Cardiac septum (tissue), 1 donor: ENCODE measurements around the gene BAG3. TPM values are rescaled to one million over a fixed set of nuclear protein-coding genes. Genes with fewer than 3 reads are reported as not detected.
A peak's percentile ranks its signal among the peaks of the same experiment; 100 is the strongest.
"Not testable (repeated sequence)": the region's sequence is repeated elsewhere in the genome, so short reads cannot be mapped to it uniquely, and the experiment has no call there.

Source experiments
- DNase-seq: peaks from one replicate; pipeline ENCODE4 v3.0.0-alpha.2; 2020; ENCODE audit warnings: low spot score
- intact Hi-C: fragments of 100-400 bp; cut with DNase I; formaldehyde crosslinking; loops from one replicate; pipeline ENCODE4 v1.14.0; 2022
- long read RNA-seq: library from polyadenylated mRNA; unstranded; transcript quantifications from one replicate; pipeline ENCODE4 v2.0.0, GENCODE V29; 2021
- total RNA-seq: library from RNA; stranded (reverse); fragmentation: NEBNext Ultra II Directional; extraction: Animal tissue kit (Norgen Biotek cat#: 25700); gene quantifications from one replicate; pipeline ENCODE4 v1.2.1, GENCODE V29; 2021
- donor health status: DM: no; HTN: no; CAD: no.

BAG3 gene
- 172 TPM for total RNA-seq
- long read RNA-seq, transcript BAG3-201 (4 exons, 2,571 nt): major isoform, 260 of 400 reads
- long read RNA-seq, partial matches to known transcripts: 64 of 400 reads
- long read RNA-seq, other reads (novel, unspliced or antisense): 76 of 400 reads

- intact Hi-C loops: loop anchor here (5.0 to 10.0 kb wide), 2 partner anchors 44 to 446 kb away; partner anchors contain the start of gene GRK5
- DNase-seq: peak; percentile 98
Observed at GRCh38 chr10:119650692-119651513, at the start of gene BAG3. BAG3 (plus strand) TSS chr10:119651380; CDS start chr10:119651676, 296 bp downstream.

DNA sequence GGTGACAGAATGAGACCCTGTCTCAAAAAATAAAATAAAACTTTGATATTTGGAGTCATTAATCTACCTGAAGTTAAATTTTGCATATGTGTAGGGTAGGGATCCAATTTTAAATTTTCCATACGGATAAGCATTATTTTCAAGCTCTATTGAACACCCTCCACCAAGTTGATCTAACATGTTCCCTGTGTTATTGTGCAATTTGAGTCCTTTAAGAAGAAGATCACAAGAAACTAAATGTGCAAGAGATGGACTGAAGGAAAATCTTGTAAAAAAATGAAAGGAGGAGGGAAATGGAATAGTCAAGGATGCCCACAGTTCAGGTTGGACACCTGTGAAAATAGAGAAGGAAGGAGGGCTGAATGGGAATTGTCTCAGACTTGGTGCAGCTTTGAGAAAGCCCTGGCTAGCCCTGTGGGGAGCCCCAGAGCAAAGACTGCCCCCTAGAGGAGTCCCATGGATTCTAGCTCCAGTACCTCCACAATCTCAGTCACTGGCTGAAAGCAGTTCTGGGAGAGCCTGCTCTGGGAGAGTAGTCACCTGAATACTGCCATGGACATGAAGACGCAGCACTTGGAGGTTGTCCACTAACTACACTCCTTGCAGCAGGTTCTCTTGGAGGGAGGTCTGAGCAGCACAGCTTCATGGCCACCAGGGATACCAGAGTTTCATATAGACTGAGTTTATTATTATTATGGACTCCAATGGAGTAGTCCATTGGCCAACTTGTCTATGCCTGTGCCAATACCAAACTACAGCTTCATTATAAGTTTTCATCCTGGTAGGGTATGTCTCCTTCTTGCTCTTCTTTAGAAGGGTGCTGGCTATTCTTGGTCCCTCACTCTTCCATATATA, 48.7 kb upstream of the BAG3 start:
- no peak for DNase-seq
- intact Hi-C loops: loop anchor here (10.0 kb wide), 1 partner anchor 122 kb away; the partner anchor contains the start of gene INPP5F

DNA sequence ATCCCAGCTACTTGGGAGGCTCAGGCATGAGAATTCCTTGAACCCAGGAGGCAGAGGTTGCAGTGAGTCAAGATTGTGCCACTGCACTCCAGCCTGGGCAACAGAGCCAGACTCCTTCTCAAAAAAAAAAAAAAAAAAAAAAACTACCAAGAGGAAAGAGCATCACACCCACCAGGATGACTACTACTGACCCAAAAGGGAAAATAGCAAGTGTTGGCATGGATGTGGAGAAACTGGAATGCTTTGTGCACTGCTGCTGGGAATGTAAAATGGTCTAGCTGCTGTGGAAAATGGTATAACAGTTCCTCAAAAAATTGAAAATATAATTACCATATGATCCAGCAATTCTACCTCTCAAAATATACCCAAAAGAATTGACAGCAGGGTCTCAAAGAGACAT, 46.7 kb upstream of the BAG3 start:
- intact Hi-C loops: loop anchor here (10.0 kb wide), 1 partner anchor 120 kb away; the partner anchor contains the start of gene INPP5F

GRCh38 chr10:119608316-119609155, 42.6 kb upstream of the BAG3 start:
- intact Hi-C loops: loop anchor here (5.0 to 10.0 kb wide), 2 partner anchors 44 to 116 kb away; partner anchors contain the start of genes BAG3 and INPP5F
- DNase-seq: no peak

More for the DNA sequence above, 46.7 kb upstream of the BAG3 start:
- no peak for DNase-seq

- DNase-seq: no peak
- intact Hi-C loops: loop anchor here (5.0 to 10.0 kb wide), 2 partner anchors 43 to 115 kb away; partner anchors contain the start of genes BAG3 and INPP5F
Observed at GRCh38 chr10:119609516-119609915, 41.7 kb upstream of the BAG3 start.

- intact Hi-C loops: loop anchor here (5.0 kb wide), 1 partner anchor 246 kb away; no protein-coding TSS in a partner anchor
- DNase-seq: no peak
Observed at GRCh38 chr10:119611433-119611832, 39.7 kb upstream of the BAG3 start.

- no peak for DNase-seq
- intact Hi-C loops: loop anchor here (5.0 kb wide), 1 partner anchor 244 kb away; no protein-coding TSS in a partner anchor
Observed at GRCh38 chr10:119613741-119614140, 37.4 kb upstream of the BAG3 start.

DNA sequence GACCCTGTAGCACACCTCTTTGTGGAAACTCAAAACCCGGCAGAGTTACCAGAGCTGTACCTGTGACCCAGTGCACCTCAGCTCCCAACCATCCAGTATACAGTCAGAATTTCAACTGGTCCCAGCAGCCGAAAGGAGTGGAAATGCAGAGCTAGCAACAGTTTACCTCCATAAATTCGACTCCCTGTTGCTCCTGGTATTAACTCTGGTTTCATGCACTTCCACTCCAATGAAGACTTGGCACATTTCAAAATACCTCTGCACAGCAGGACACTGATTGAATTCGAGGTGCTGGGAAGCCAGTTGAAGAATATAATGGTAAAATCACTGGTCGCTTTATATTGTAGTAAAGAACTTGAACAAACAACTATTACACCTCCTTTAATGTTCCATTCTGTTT, 36.5 kb upstream of the BAG3 start:
- intact Hi-C loops: loop anchor here (5.0 kb wide), 2 partner anchors 73 to 243 kb away; no protein-coding TSS in a partner anchor
- no peak for DNase-seq

- no peak for DNase-seq
- intact Hi-C loops: loop anchor here (5.0 kb wide), 1 partner anchor 70 kb away; no protein-coding TSS in a partner anchor
Observed at GRCh38 chr10:119616882-119617570, 34.2 kb upstream of the BAG3 start.

DNA sequence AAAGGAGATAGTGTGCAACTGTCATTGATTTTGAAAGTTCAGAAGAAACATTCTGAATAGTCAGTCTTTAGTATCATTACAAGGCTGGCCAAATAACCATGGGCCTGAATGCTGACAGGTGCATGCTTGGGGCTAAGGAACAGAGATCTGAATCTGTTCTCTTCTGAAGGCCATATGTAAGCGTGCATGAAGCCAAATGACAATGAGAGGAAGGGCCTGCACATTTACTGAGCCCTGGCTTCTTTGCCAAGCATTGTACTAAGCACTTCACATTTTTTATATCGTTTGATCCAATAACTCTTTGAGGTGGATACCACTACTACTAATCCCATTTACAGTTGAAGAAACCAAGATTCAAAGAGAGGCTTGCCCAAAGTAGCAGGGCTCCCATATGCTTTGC, 32.0 kb upstream of the BAG3 start:
- DNase-seq: no peak
- intact Hi-C loops: loop anchor here (5.0 kb wide), 1 partner anchor 68 kb away; no protein-coding TSS in a partner anchor

GRCh38 chr10:119619811-119620210, 31.4 kb upstream of the BAG3 start:
- intact Hi-C loops: loop anchor here (5.0 kb wide), 1 partner anchor 67 kb away; no protein-coding TSS in a partner anchor
- not testable (repeated sequence) for DNase-seq

DNA sequence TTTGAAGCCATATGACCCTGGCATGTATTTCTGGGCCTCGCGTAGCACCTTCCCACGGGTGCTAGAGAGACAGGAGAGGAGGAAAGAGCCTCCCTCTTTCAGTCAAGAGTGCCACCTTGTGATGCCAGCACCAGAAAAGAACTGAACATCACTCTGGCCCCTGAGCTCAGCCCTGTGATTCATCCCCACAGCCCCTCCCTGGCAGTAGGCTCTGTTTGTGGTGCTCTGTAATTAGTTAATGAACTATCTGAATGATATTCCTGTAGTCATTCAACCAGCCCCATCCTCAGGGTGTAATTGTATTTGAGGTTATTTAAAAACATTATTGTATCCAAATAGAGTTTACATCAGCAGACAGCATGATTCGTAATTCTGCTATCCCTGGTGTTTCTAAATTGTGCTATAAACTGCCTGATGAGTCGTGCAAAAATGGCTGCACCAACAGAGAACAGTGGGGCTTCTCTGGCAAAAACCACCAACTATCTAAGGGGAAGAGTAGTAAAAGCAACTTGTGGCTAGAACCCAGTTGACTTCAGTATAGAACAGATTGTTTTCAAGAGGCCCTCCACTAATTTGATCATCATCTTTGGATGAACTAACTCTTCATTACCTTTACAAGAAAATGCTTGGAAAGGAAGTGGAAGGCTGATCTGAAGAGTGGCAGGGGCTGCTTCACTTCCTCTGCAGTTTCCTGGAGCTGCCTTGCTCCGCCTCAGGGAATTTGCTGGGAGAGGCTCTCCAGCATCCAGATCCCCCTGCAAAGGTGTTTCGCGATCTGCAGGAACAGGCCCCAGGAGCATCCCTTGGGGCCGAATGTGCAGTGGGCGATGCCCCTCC, 30.7 kb upstream of the BAG3 start:
- intact Hi-C loops: no loop called here
- DNase-seq: no peak

GRCh38 chr10:119621078-119621384, 30.1 kb upstream of the BAG3 start:
- no peak for DNase-seq
- intact Hi-C loops: no loop called here

- no peak for DNase-seq
- intact Hi-C loops: no loop called here
Observed at GRCh38 chr10:119625570-119626280, 25.5 kb upstream of the BAG3 start.

DNA sequence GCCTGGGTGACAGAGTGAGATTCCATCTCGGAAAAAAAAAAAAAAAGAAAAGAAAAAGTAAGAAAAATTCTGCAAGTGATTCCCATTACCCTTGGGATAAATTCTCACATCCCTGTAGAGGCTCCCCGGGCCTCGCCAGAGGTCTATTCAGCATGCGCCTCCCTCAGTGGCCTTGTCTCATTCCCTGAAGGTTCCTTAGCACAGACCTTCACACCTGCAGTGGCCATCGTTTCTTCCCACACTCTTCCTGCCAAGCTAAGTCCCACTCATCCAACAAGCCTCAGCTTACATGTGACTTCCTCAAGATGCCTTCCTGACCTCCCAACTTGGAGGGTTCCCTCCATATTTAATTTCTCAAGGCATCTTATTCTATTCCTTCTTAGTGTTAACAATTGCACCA, 20.9 kb upstream of the BAG3 start:
- intact Hi-C loops: no loop called here

GRCh38 chr10:119633538-119634218, 17.5 kb upstream of the BAG3 start:
- intact Hi-C loops: no loop called here
- no peak for DNase-seq

More for the DNA sequence above, 20.9 kb upstream of the BAG3 start:
- no peak for DNase-seq
